Left lung (tissue), 10 donors: ENCODE results near the gene PAPSS2. TPM values are rescaled to one million over a fixed set of nuclear protein-coding genes. Genes with fewer than 3 reads are reported as not detected.

ENCODE experiments used
- ATAC-seq: fragments of 200-7000 bp; cut with Tn5 transposase; one replicate; pipeline ENCODE4 v1.9.1; 2020; ENCODE audit warnings: moderate library complexity
- DNase-seq, 4 donors: peaks; one replicate each; pipeline ENCODE4 v3.0.0-alpha.2; 2013 to 2020
- H3K27ac ChIP-seq, 2 donors: fragments of 200-600 bp; sonication (generic) in 1 of 2; one replicate each; pipeline versions ENCODE4 v1.5.0 to v1.8.0; 2020 to 2021
- H3K27me3 ChIP-seq, 2 donors: fragments of 200-600 bp; sonication (generic) in 1 of 2; one replicate each; pipeline versions ENCODE4 v1.5.0 to v1.8.0; 2020 to 2021
- H3K36me3 ChIP-seq, 2 donors: fragments of 200-600 bp; sonication (generic) in 1 of 2; one replicate each; pipeline versions ENCODE4 v1.5.0 to v1.8.0; 2020 to 2021
- H3K4me1 ChIP-seq, 2 donors: fragments of 200-600 bp; one replicate each; pipeline ENCODE4 v1.8.0; 2021
- H3K4me3 ChIP-seq, 2 donors: fragments of 200-600 bp; sonication (generic) in 1 of 2; one replicate each; pipeline versions ENCODE4 v1.5.0 to v1.8.0; 2020 to 2021; ENCODE audit warnings: mild to moderate bottlenecking in 1 of 2
- H3K9me3 ChIP-seq, 2 donors: fragments of 200-600 bp; sonication (generic) in 1 of 2; one replicate each; pipeline versions ENCODE4 v1.5.0 to v1.8.0; 2020 to 2021
- intact Hi-C, 2 donors: fragments of 100-400 bp; cut with DNase I; formaldehyde crosslinking; loops; one replicate each; pipeline versions ENCODE4 v1.11.2 to v1.14.2; 2022
- polyA plus RNA-seq, 6 donors: library from polyadenylated mRNA; unstranded; fragments of 120-200 nt; gene quantifications; one replicate each; pipeline ENCODE4 v1.2.1, GENCODE V29; 2013; ENCODE audit not compliant: insufficient read length in 6 of 6
- total RNA-seq, 2 donors: library from RNA; stranded (reverse); fragmentation: NEBNext Ultra II Directional; extraction: Animal tissue kit (Norgen Biotek cat#: 25700); gene quantifications; one replicate each; pipeline ENCODE4 v1.2.1, GENCODE V29; 2021
- TF ChIP-seq, protein P1 (sequence below), 2 donors: fragments of 200-600 bp; sonication (generic) in 1 of 2; IDR thresholded peaks; one replicate each; pipeline versions ENCODE4 v1.5.0 to v1.8.0; 2021; ENCODE audit warnings: antibody characterized with exemption in 2 of 2
- donor health status: DM: no; HTN: yes; CAD: no.
- donor health status: DM: no; HTN: no; CAD: no.

The PAPSS2 gene
- total and polyA plus RNA-seq, 8 donors: 49.0 to 183 (median 58.0) TPM

GRCh38 chr10:87707254-87707653, 47.6 kb downstream of the PAPSS2 start:
- no peak for DNase-seq
- TF ChIP-seq, protein P1, sequence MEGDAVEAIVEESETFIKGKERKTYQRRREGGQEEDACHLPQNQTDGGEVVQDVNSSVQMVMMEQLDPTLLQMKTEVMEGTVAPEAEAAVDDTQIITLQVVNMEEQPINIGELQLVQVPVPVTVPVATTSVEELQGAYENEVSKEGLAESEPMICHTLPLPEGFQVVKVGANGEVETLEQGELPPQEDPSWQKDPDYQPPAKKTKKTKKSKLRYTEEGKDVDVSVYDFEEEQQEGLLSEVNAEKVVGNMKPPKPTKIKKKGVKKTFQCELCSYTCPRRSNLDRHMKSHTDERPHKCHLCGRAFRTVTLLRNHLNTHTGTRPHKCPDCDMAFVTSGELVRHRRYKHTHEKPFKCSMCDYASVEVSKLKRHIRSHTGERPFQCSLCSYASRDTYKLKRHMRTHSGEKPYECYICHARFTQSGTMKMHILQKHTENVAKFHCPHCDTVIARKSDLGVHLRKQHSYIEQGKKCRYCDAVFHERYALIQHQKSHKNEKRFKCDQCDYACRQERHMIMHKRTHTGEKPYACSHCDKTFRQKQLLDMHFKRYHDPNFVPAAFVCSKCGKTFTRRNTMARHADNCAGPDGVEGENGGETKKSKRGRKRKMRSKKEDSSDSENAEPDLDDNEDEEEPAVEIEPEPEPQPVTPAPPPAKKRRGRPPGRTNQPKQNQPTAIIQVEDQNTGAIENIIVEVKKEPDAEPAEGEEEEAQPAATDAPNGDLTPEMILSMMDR (IDR thresholded peaks at IDR 0.05): no peak
- Histone ChIP-seq H3K27ac (no peak overlapping the region), H3K36me3 (peaks cover 0 to 7% of the 10 kb centered on the region in 2 donors), H3K9me3 (no peaks in the 10 kb centered on the region), H3K27me3 (no peaks in the 10 kb centered on the region), H3K4me1 (no peaks in the 10 kb centered on the region), H3K4me3 (no peak overlapping the region)
- no peak for ATAC-seq
- intact Hi-C loops: no loop called here

DNA sequence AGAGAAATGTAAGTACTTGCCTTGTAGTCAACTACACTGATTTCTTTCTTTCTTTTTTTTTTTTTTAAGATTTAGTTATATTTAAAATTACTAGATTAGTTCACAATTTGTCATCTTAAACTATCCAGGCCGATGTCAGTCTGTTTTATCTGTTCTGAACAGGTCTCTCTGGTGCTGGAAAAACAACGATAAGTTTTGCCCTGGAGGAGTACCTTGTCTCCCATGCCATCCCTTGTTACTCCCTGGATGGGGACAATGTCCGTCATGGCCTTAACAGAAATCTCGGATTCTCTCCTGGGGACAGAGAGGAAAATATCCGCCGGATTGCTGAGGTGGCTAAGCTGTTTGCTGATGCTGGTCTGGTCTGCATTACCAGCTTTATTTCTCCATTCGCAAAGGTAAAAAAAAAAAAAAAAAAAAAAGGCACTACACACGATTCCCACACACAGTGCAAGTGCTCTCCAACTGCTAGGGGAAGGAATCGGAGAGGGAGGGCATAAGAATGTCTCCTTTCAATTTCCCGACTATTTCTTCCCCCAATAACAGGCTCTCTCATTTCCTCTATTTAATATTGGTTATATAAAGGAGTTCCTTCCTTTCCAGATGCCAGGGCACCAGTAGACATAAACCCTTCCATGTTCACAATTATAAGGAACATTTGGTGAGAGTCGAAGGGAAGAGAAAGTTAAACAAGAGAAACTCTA, 53.4 kb downstream of the PAPSS2 start:
- H3K27me3 ChIP-seq: no peaks in the 10 kb centered on the region
- DNase-seq: no peak
- peaks cover 6 to 31% of the 10 kb centered on the region in 2 donors for H3K4me1 ChIP-seq
- H3K36me3 ChIP-seq: peaks cover 0 to 24% of the 10 kb centered on the region in 2 donors
- intact Hi-C loops: no loop called here
- H3K4me3 ChIP-seq: no peak overlapping the region
- H3K27ac ChIP-seq: peak overlapping the region; percentile 4 to 64
- TF ChIP-seq, protein P1 (IDR thresholded peaks at IDR 0.05): no peak
- peak; percentile 57 for ATAC-seq
- H3K9me3 ChIP-seq: no peaks in the 10 kb centered on the region

DNA sequence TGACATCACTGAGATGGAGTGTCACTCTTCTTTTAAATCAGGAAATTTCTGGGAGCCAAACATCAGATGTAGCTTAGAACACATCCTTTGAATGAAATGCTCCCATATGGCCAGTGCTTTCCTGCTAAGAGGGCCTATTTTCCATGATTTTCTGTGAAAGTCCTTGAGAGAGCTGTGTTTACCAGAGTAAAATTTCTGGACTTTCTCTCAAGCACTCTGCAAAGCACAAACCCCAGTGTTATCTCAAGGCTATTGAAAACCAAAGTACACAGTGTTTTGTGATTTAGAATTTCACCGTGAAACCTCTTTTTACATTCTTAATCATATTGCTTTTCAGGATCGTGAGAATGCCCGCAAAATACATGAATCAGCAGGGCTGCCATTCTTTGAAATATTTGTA, 54.0 kb downstream of the PAPSS2 start:
- Histone ChIP-seq H3K4me3 (no peak overlapping the region), H3K4me1 (peaks cover 6 to 31% of the 10 kb centered on the region in 2 donors), H3K9me3 (no peaks in the 10 kb centered on the region), H3K27ac (peak overlapping the region; percentile 4 to 64), H3K36me3 (peaks cover 0 to 24% of the 10 kb centered on the region in 2 donors), H3K27me3 (no peaks in the 10 kb centered on the region)
- DNase-seq (no peak), ATAC-seq (peak; percentile 52)
- intact Hi-C loops: no loop called here
- TF ChIP-seq, protein P1 (IDR thresholded peaks at IDR 0.05): no peak

DNA sequence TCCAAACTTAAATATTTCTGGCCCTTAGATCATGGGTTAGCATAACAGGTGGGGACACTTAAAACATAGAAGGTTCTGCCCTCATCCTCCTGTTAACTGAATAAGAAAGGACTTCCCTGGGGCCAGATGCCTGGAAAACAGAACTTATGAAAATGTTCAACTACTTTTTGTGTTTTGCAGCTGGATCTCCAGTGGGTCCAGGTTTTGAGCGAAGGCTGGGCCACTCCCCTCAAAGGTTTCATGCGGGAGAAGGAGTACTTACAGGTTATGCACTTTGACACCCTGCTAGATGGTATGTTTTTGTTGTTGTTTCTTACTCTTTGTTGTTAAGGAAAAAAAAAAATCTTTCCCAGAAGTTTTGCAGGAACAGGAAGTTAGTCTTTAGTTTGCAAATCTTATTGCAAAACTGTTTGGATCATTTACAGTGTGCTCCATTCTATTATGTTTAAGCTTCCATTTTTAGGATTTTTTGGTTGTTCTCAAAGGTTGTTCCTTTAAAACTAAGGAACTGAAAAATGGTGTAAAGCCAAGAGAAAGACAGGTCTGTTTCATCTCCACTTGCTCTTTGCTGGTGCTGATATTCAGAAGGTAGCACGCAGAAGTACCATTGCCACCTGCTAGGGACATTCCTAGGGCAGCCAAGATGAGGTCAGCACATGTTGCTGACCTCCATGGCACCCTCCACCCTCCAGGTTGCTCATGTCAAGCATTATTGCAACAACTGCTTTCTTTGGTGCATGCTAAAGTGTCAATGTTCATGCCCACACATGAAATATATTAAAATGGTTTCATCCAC, 56.1 kb downstream of the PAPSS2 start:
- H3K36me3 ChIP-seq: peaks cover 0 to 16% of the 10 kb centered on the region in 2 donors
- TF ChIP-seq, protein P1 (IDR thresholded peaks at IDR 0.05): no peak
- H3K27me3 ChIP-seq: no peaks in the 10 kb centered on the region
- intact Hi-C loops: no loop called here
- H3K4me1 ChIP-seq: peaks cover 6 to 31% of the 10 kb centered on the region in 2 donors
- no peaks in the 10 kb centered on the region for H3K9me3 ChIP-seq
- ATAC-seq: no peak
- DNase-seq: no peak
- no peak overlapping the region for H3K4me3 ChIP-seq
- peak overlapping the region in 1 of 2 donors; percentile 68 for H3K27ac ChIP-seq

- peaks cover 0 to 16% of the 10 kb centered on the region in 2 donors for H3K36me3 ChIP-seq
- ATAC-seq: no peak
- intact Hi-C loops: no loop called here
- no peaks in the 10 kb centered on the region for H3K9me3 ChIP-seq
- H3K27me3 ChIP-seq: no peaks in the 10 kb centered on the region
- no peak for DNase-seq
- TF ChIP-seq, protein P1 (IDR thresholded peaks at IDR 0.05): no peak
- H3K27ac ChIP-seq: peak overlapping the region in 1 of 2 donors; percentile 68
- peaks cover 6 to 31% of the 10 kb centered on the region in 2 donors for H3K4me1 ChIP-seq
- H3K4me3 ChIP-seq: no peak overlapping the region
Measured at GRCh38 chr10:87716348-87716670, 56.6 kb downstream of the PAPSS2 start.
